HG03039 (cell line): ENCODE measurements around the gene GGA1.
"Not testable (repeated sequence)": the region's sequence is repeated elsewhere in the genome, so short reads cannot be mapped to it uniquely, and the experiment has no call there.

Source experiments
- ATAC-seq: cut with Tn5 transposase; IDR thresholded peaks from one replicate; pipeline ENCODE4 v1.9.1; 2021; ENCODE audit warnings: mild to moderate bottlenecking, moderate library complexity; ENCODE audit not compliant: unreplicated experiment

The GGA1 gene

DNA sequence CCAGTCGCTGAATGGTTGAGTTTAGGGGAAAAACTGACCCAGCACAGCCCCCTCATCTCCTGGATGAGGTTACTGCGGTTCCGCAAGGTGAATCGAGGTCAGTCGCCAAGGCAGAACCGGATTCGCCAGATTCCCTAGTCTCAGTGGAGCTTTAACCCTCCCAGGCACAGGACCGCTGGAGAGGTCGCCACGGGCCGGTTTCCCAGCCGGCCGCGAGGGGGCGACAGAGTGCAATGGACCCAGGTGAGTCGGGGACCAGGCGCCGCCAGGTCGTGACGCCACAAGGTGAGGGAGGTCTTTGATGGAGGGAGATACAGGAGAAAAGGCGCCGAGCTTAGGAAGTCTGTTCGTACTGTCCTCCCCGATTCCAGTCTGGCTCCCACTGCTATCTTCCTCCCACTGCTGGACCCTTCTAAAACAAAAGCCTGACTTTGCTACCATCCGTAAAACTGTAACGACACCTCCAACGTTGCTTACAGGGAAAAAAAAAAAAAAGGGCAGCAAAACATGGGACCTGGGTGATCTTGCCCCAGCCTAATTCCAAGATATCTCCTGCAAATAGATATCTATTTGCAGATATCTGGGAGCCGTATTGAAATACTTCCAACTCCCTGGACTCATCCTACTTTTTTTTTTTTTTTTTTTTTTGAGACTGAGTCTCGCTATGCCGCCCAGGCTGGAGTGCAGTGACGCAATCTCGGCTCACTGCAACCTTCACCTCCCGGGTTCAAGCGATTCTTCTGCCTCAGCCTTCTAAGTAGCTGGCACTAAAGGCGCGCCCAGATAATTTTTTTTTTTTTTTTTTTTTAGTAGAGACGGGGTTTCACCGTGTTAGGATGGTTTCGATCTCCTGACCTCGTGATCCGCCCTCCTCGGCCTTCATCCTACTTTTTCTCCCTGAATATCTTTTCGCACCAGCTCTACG is 1.4 kb upstream of the GGA1 start:
- ATAC-seq, result no peak

DNA sequence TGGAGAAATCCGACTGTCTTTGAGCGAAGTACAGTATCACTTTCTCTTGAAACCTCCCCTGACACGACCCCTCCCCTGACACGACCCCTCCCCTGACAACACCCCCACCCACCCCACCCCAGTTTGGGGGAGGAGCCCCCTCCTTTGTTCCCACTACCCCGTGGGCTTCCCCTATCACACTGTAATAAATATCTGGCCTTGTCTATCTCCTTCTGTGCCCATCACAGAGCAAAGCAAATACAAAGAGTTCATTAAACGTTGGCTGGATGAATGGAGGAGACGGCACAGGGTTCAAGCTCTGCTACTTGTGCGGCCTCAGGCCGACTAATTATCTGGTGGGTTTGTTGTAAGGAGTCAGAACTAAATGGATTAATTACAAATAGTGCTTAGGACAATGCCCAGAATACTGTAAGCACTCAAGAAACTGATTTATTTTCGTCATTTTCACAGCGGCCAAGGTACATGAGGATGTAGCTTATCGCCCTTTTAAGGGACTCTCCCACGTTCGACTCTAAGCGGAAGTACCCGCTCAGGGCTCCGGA is 628 bp upstream of the GGA1 start:
- ATAC-seq, result no peak

DNA sequence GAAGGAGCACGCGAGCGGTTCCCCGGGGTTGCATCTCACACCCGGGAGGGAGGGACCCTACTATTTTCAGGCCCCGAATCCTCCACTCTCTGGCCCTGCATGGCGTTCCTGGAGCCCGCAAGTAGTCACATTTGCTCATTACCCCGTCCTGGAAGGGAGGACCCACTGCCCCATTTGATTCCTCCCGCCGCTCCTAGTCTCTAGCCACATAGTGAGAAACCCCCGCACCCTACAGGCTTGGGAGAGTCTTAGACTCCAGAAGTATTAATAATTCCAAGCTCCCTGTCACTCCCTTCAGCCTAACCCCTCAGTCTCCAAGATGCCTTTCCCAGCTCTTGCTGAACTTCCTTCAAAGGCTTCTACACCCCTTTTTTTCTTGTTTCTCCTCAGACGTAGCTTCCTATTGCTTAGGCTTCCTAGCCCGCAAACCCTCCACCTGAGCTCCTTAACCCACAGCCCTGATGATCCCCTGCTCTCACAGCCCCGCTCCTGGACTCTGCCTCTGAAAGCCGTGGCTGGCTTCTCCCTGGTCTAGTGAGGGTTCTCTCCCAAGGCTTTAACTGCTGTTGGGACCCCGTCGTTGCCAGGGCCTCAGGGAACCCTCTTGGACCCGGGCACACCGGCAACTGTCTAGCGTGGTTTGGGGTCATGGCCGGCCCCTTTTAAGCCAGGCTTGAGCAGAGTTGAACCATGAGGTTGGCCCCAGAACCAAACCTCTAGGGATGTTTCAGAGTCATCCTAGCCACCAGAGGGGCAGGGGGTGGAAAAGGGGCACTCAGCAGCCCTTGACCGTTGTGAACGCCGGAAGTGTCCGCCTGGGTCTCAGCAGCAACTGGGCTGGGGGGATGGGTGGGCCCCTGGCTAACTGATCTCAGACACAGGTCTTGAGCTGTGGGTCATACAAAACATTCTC is 862 bp downstream of the GGA1 start:
- no peak for ATAC-seq

DNA sequence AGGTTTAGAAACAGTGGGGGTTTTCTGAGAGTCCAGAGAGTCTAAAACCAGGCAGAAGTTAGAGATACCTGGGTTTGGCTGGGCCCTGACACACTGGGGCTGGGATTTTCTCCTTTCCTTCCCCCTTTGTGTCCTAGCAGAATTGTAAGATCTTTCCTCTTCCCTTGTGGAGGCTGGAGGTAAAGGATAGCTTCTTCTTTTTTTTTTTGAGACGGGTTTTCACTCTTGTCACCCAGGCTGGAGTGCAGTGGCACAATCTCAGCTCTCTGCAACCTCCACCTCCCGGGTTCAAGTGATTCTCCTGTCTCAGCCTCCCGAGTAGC is 1.5 kb downstream of the GGA1 start:
- ATAC-seq, result not testable (repeated sequence)

DNA sequence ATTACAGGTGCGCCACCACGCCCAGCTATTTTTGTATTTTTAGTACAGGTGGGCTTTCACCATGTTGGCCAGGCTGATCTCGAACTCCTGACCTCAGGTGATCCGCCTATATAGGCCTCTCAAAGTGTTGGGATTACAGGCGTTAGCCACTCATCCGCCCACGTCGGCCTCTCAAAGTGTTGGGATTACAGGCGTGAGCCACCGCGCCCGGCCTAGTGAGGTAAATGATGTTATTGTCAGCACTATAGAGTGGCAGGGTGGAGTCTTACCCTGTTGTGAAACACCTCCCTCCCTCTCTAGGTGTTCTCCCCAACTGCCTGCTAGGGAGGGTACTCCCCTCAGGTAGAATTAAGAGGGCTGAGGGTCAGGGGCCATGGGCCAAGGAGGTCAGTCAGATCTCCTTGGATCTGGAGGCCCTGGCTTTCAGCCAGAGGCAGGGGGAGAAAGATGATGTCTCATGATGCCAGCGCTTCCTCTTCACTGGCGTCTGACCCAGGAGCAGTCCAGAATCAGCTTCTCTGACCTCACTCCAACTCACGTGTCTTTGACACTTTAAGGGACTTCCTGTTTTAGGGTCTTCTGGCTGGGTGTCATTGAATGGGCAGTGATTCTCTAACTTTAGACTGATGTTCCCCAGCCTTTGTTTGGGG is 2.0 kb downstream of the GGA1 start:
- ATAC-seq, result no peak

DNA sequence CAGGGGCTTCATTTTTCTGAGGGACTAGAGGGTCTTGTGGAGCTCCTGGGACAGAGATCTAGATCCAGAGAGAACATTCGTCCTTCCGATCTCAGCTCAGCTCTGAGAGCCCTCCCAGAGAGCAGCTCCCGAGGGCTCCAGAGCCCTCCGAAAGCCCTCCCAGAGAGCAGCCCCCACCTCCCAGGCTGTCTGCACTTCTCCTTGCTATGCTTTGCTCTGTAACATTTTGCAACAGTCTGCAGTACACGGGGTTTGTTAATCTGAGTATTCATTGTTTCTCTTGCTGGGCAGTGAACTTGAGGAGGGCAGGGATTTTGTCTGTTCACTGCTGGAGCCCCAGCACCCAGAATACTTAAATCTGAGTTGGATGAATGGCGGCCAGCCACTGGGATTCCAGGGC is 2.6 kb downstream of the GGA1 start:
- ATAC-seq, result no peak

DNA sequence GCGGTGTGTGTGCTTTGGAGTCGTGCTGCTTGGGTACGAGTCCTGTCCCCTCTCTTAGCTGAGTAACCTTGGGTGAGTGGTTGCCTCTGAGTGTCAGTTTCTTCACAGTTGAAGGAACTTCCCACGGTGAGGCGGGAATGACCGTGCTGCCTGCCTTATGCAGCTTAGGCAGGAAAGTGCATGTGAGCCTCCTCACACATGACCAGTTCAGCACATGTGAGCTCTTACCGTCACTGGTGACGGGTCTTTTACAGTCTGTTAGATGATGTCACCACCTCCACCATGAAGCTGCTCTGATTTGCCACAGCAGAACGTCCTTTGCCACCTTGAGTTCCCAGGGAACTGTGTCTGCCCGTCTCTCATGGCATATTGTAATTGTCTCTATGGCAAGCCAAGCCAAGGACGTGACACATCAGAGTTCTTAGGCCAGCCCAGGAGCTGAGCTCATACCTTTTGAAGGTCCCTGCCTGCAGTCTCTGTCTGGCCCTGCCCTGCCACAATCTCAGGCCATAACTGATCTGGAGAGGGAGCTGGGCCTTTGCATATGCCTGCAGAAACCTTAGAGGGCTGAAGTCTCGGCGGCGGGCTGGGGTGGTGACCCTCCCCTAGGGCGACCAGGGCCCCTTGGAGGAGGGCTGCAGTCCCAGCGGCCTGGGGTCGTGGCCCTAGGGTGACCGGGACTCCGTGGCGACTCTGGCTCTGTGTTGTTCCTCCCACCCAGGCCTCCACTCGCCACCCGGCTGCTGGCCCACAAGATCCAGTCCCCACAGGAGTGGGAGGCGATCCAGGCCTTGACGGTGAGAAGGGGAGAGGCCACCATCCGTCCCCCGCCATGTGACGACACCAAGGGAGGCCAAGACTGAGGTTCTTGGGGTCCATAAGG is 7.8 kb downstream of the GGA1 start:
- no peak for ATAC-seq

DNA sequence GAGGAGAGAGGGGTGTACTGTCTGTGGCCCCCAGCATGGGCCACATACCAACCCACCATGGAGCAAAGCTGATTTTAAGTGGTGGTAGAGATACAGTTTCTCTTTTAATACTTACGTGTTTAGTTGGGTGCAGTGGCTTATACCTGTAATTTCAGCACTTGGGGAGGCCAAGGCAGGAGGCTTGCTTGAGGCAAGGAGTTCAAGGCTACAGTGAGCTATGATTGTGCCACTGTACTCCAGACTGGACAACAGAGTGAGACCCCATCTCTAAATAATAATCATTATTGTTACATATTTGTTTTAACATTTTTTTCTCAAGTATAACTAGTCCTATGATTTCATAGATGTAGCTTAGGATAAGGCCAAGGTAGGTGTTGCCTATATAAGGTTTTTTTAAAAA is 8.8 kb downstream of the GGA1 start:
- ATAC-seq, result no peak

DNA sequence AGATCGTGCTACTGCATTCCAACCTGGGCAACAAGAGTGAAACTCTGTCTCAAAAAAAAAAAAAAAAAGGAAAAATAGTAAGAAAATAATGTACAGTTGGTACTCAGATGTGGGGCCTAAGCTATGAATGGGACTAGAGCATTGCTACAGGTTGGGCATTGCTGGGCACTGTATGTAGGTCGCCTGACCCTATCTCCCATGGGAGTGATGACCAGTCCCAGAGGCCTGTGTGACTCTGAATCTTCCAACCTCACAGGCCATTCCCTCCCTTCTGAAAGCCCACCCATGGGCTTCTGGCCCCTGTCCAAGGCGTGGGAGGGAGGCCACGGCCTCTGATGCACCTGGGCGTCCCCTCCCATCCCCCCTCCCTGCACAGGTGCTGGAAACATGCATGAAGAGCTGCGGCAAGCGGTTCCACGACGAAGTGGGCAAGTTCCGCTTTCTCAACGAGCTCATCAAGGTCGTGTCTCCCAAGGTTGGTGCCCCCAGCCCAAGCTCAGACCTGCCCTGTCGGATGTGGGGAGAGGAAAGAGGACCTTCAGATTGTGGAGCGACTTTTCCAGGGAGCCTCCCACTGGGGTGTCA is 9.5 kb downstream of the GGA1 start:
- no peak for ATAC-seq

DNA sequence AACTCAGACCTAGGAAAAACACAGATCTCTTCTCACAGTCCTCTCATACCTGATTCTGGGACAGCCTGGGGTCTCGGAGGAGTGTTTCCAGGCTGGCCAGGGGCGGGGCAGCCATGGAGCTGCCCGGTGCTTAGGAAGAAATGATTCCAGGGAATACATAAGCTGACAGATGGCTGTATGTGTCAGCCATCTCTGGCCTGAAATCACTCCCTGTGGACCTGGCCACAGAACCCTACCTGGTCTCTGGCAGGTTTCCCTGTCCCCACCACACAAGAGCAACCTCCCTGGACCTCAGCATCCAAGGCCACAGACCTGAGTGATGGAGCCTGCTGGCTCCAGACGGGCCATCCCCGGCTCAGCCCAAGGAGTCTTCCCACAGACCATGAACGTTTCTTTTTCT is 10.0 kb downstream of the GGA1 start:
- ATAC-seq, result no peak

DNA sequence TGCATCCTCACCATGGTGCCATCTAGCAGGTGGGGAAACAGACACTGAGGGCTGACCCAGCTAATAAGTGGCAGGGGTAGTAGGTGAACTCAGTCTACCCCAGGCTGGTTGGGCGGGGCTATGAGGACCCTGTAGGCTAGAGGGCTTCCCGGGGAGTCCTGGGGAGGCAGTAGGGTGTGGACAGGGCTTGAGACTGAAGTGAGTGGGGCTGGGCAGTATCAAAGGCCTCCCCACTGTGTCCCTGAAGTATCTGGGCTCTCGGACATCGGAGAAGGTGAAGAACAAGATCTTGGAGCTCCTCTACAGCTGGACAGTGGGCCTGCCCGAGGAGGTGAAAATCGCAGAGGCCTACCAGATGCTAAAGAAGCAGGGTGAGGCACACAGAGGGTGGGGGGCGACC is 11.4 kb downstream of the GGA1 start:
- no peak for ATAC-seq

DNA sequence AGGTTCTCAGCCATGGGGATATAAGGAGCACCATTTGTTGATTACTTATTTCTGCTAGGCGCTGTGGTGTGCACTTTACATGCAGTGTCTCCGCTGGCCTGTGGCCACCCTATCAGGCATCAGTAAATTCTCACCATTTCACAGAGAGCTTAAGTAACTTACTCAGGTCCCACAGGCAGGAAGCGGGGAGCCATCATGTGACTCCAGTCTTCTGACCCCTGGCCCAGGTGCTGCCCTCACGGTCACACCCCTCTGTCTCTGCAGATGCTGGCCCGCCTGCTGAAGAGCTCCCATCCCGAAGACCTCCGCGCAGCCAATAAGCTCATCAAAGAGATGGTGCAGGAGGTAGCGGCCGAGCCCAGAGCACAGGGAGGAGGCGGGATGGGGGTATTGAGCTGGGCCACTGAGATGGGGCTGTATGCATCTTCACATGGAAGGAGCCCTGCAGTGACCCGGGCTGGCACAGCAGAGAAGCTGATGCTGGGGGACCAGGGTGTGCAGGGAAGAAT is 12.8 kb downstream of the GGA1 start:
- ATAC-seq, result no peak

DNA sequence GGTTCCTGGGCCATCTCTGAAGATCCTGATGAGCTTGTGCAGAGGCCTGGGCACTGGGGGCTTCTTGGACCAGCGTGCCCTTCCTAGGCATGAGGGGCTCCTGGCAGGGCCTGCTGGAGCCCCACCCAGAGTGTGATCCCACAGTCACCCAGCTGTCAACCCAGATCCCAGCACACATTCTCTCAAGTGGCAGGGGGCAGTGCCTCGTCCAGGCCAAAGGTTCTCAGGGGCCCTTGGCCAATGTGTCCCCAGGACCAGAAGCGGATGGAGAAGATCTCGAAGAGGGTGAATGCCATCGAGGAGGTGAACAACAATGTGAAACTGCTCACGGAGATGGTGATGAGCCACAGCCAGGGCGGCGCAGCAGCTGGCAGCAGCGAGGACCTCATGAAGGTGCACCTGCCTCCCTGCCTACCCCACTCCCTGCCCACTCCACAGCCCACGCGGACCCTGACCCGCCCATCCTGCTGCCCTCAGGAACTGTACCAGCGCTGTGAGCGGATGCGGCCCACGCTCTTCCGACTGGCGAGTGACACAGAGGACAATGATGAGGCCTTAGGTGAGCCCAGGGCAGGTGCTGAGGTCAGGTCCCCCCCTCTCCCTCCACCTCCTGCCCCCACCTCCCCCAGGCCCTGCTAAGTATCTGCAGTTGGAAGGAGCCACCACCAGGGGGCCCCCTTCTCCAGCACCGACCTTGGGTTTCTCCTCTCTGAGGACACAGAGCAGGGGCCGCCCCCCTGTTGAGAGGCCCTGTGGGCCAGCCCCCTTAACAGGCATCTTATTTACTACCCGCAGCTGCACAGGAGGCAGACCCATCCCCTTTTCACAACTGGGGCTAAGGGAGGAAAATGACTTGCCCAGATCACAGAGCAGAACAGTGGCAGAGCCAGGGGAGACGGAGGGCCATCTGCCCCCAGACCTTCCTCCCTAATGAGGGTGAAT is 14.7 kb downstream of the GGA1 start:
- ATAC-seq, result no peak

DNA sequence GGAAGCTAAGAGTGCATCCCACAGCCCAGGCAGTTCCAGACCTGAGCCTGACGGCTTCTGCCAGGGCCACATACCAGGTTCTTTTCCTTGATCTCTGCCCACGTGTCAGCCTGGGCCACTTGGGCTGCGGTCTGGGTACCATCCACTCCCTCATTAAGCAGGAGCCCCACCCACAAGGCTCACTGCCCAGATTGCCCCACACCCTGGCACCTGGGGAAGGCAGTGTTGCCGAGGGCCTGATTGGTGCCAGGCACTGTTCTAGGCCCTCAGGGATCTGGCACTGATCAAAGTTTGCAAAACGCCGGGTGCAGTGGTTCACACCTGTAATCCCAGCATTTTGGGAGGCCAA is 15.4 kb downstream of the GGA1 start:
- ATAC-seq, result no peak

DNA sequence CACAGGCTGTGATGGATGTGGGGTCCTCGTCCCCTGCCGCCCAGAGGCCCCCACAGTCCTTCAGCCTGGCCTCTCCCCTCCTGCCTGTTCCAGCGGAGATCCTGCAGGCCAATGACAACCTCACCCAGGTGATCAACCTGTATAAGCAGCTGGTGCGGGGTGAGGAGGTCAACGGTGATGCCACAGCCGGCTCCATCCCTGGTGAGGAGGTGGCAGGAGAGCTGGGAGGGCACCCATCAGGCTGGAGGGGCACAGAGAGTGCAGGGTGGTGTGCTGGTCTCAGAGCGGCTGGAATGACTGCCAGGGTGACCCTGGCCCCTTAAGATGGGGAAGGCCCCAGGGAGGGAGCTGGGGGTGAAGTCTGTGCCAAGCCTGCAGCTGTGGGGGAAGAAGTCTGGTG is 16.2 kb downstream of the GGA1 start:
- ATAC-seq, result no peak

DNA sequence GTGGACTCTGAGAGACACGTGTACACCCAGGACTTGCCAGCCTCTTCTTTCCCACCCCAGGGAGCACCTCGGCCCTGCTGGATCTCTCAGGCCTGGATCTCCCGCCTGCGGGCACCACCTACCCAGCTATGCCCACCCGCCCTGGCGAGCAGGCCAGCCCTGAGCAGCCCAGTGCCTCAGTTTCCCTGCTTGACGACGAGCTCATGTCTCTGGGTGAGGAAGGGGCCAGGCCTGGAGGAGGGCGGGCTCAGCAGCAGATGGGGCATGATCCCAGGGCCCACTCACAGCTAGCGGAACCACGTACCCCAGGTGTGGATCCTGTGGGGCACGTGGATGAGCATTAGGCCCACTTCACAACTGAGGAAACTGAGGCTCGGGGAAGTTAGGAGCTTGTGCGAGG is 17.1 kb downstream of the GGA1 start:
- ATAC-seq, result no peak

DNA sequence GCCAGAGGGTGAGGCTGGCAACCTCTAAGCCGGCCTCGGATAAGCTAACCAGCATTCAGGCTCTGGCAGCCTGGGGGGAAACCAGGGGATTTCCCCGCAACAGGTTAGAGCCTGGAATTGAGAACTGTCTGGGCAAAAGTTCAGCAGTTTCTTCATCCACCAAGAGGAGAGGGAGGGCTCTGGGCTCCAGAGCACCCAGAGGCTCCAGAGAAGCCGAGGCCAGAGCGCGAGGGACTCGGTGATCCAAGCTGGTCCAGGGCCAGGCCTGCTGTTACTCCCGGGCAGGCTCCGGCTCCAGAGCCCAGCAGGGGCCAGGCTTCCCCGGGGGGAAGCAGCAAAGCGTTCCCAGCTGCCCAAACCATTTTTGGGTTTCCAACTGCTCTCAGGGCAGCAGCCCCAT is 17.5 kb downstream of the GGA1 start:
- no peak for ATAC-seq

DNA sequence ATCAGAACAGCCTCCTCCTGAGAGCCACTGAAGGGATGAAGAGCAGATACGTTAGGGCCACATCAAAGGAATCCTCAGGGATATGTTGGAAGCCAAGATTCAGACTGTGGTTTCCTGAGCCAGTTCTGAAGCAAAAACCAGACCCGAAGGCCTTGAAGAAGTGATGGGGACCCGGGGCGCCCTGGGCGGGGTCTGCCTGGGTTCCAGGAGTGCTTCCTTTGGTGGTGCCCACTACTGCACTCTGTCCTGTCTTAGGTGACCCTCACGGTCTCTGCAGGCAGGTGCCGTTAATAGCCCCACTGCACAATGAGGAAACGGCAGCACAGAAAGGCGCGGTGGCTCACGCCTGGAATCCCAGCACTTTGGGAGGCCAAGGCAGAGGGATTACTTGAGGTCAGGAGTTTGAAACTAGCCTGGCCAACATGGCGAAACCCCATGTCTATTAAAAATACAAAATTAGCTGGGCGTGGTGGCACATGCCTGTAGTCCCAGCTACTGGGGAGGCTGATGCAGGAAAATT is 18.0 kb downstream of the GGA1 start:
- ATAC-seq, result no peak

DNA sequence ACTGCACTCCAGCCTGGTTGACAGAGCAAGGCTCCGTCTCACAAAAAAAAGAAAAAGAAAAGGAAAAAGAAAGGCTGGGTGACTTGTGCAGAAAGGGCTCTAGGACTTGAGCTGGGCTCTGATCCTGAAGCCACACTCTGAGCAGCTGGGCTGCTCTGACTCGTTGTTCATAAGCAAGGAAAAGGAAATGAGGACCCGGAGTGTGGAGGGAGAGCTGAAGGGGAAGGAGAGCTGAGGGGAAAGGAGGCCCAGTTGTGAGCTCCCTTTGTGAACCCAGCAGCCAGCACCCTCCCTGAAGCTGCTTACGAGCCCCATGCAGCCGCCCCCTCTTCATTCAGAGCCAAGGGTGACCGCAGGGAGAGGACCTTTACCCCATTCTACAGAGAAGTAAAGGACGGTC is 18.5 kb downstream of the GGA1 start:
- ATAC-seq, result no peak
